Suppressor macrophage treated with lipopolysaccharide for 4 hours (primary cell): ENCODE measurements around the gene CEP78.

Experiments used
- DNase-seq: peaks from one replicate; pipeline ENCODE4 v3.0.0-alpha.2; 2020

CEP78 gene

DNA sequence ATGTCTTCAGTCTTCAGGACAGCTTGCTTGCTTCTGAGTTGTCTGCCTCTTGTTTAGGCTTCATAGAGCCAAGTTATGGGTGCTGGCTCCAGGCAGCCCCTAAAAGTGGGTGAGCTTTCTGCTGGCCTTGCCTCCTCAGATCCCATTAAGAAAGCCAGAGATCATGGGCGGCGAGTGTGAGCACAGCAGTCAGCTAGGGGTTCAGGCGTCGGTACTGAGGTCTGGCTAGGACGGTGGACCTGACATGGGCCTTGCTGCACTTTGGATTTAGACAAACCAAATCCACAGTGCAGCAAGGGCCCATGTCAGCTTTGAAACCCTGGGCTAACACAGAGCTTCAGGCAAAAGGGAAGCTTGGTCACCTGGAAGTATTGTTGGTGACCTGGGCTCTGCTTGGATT, 78.7 kb downstream of the CEP78 start:
- DNase-seq: no peak

GRCh38 chr9:78314953-78315870, 79.3 kb downstream of the CEP78 start:
- DNase-seq: no peak

DNA sequence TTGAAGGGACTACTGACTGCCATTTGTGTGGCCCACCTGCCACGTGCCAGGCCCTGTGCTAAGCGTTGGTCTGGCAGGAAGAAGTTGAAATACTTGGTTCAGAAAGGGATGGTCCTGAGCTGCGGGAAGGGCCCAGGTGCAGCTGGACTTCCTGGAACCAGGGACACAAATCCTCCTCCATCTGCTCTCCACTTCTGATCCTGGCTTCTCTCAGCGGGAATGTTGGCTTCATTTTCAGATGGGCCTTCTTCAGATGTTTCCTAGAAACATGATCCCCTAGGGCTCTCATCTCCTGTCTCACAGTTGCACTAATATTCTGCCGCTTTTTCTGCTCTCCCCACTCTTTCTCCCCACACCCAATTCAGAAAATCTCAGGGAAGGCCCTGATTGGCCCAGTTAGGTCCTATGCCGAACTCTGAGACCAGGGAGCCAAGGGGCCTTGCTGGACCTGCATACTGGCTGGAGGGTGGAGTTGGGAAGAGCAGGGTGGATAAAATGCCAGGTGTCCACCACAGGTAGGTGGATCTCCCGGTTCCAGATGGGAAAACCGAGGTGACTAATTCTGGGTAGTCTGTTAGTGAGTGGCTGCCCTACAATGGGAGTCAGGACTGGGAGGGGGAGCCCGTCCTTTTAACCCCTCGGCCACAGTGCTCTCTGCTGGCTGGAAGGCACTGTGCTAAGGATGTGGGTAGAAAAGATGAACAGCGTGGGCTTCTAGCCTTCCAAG, 80.5 kb downstream of the CEP78 start:
- DNase-seq: no peak

- no peak for DNase-seq
Measured at GRCh38 chr9:78319197-78320029, 83.5 kb downstream of the CEP78 start.

DNA sequence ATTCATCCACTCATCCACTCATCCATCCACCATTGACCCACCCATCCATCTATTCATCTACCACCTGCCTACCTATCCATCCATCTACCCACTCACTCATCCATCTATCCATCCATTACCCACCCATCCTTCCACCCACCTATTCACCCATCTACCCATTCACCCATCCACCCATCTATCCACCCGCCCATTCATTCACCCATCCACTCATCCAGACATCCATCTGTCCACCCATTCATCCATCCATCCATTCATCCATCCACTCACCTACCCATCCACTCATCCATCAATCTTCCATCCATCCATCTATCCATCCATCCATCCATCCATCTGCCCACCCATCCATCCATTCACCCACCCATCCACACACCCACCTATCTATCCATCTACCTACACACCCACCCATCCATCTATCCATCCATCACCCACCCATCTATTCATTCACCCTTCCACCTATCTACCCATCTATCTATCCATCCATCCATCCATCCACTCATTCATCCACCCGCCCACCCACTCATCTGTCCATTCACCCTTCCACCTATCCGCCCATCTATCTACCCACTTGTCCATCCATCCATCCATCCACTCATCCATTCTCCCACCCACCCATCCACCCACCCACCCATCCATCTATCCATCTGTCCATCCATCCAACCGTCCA, 84.3 kb downstream of the CEP78 start:
- no peak for DNase-seq

DNA sequence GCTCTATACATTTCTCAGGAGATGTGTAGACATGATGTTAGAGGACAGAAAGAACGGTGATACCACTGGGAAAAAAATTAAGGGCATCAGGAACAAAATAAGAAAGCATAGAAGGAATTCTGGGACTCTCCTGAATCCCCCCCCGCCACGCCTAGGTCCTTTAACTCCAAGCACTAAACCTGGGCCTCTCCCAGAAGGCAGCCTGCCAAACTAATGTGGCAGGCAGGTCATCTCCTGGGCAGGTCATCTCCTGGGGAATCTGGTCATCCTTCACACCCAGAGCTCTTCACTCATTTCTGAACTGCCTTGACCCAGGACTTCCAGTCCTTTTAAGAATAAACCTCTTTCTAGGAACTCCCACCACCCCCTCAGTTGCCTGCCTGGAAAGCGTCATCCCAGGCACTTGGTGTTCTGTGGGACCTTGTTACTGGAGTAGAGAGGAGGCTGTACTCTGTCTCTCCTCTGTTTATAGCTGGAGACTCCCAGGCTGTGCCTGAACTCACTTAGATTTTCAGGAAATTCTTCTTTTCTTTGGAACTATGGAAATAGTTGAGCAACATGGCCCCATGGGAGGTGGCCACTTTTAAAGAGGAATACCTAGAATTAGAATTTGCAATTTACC, 85.1 kb downstream of the CEP78 start:
- DNase-seq: no peak

DNA sequence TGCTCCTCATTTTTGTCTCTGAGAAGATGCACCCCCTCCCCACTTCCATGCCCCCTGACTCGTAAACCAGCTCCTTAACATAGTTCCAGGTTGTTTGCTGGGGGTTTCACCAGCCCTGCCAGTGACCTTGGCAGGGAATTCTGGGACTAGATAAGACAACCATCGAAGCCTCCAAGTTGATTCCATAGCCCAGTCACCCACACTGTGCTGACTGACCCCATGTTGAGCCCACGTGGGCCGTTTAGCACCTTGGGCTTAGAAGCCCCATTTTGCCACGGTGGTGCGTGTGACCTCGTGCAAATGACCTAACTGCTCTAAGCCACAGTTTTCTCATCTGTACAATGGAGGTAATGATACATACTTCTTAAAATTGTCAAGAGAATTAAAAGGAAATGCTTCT, 85.6 kb downstream of the CEP78 start:
- no peak for DNase-seq

GRCh38 chr9:78324068-78324650, 88.3 kb downstream of the CEP78 start:
- no peak for DNase-seq

DNA sequence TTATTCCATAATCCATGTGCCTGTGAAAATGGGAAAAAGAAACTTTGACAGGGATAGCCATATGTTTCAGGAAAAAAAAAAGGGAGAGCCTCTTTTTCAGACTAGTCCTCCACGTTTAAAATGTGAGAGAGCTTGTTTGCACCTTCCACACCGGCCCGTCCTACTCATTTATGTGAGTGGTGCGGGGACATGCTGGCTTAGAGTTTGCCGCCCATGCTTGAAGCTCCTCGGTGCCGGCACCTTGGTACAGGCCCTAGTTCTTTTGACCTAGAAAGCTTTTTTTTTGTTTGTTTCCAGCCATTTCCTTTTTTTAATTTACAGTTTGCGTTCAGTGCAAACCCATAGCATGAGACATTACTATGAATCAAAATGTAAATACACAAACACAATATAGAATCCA, 88.8 kb downstream of the CEP78 start:
- no peak for DNase-seq

GRCh38 chr9:78325343-78325742, 89.5 kb downstream of the CEP78 start:
- no peak for DNase-seq

DNA sequence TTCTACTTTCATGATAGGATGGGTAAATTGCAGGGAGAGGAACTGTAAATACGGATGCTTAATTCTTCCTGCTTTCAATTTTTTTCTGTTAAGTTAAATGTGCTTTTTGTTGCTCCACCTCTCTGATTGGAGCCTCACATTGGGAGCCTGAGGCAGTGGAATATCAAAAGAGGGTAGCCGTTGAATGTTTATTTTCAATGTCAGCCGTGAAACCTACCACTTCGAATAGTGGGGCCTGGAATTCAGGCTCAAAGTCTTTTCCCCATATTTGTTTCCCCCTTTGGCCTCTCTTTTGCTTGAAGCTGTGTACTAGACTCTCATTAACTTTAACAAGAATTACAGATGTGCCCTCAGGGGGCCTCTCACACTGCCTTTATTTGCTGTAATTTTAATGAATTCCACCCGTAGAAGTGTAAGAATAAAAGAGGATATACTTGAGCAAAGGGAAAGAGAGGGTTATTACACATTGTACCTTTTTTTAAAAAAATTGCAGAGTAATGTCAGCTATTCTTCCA, 90.0 kb downstream of the CEP78 start:
- no peak for DNase-seq

- no peak for DNase-seq
Measured at GRCh38 chr9:78326564-78326963, 90.7 kb downstream of the CEP78 start.
